Measurements from ENCODE around the gene CHP1.
A peak's percentile ranks its signal among the peaks of the same experiment; 100 is the strongest.

Gene CHP1

GRCh38 chr15:41205315-41205714 lies 25.8 kb upstream of the CHP1 start:
- DNase-seq (ENCODE audit: low read depth, low spot score): no peak
- TF ChIP-seq CTCF (IDR thresholded peaks at IDR 0.05; ENCODE audit: insufficient read depth, low read length, missing control alignments): no peak
- POLR2A ChIA-PET: no interaction called here
- CTCF ChIA-PET: interaction anchor here (1.2 to 1.3 kb wide), 2 partner anchors 25 to 310 kb away, joined by 3 to 4 read pairs; partner anchors contain the start of gene EXD1
- no peak overlapping the region for H3K4me3 ChIP-seq (ENCODE audit: low read depth, low read length)

- no peak for DNase-seq (ENCODE audit: low read depth, low spot score)
- H3K4me3 ChIP-seq (ENCODE audit: low read depth, low read length): no peak overlapping the region
- ChIA-PET CTCF (interaction anchor here (0.8 to 1.7 kb wide), 4 partner anchors 9 to 45 kb away, joined by 3 to 4 read pairs (median 3); no protein-coding TSS in a partner anchor), POLR2A (no interaction called here)
- TF ChIP-seq CTCF (IDR thresholded peaks at IDR 0.05; ENCODE audit: insufficient read depth, low read length, missing control alignments): no peak
Observed at GRCh38 chr15:41207687-41208448, 23.2 kb upstream of the CHP1 start.

GRCh38 chr15:41215708-41216107 lies 15.4 kb upstream of the CHP1 start:
- no peak for DNase-seq (ENCODE audit: low read depth, low spot score)
- no peak overlapping the region for H3K4me3 ChIP-seq (ENCODE audit: low read depth, low read length)
- ChIA-PET POLR2A (no interaction called here), CTCF (interaction anchor here (0.7 to 1.3 kb wide), 2 partner anchors 8 to 358 kb away, joined by 3 to 4 read pairs; no protein-coding TSS in a partner anchor)
- no peak for TF ChIP-seq CTCF (IDR thresholded peaks at IDR 0.05; ENCODE audit: insufficient read depth, low read length, missing control alignments)

- H3K4me3 ChIP-seq (ENCODE audit: low read depth, low read length): no peak overlapping the region
- DNase-seq (ENCODE audit: low read depth, low spot score): no peak
- TF ChIP-seq CTCF (IDR thresholded peaks at IDR 0.05; ENCODE audit: insufficient read depth, low read length, missing control alignments): no peak
- ChIA-PET CTCF (interaction anchor here (1.1 to 1.8 kb wide), 3 partner anchors 9 to 34 kb away, joined by 3 to 11 read pairs (median 5); partner anchors contain the start of genes CHP1 and EXD1), POLR2A (no interaction called here)
Observed at GRCh38 chr15:41218851-41219250, 12.2 kb upstream of the CHP1 start.

GRCh38 chr15:41219381-41219780 lies 11.7 kb upstream of the CHP1 start:
- TF ChIP-seq CTCF (IDR thresholded peaks at IDR 0.05; ENCODE audit: insufficient read depth, low read length, missing control alignments): no peak
- CTCF ChIA-PET: interaction anchor here (1.6 to 1.8 kb wide), 2 partner anchors 11 to 34 kb away, joined by 3 to 11 read pairs; partner anchors contain the start of genes CHP1 and EXD1
- POLR2A ChIA-PET: no interaction called here
- H3K4me3 ChIP-seq (ENCODE audit: low read depth, low read length): no peak overlapping the region
- no peak for DNase-seq (ENCODE audit: low read depth, low spot score)

- CTCF ChIA-PET: interaction anchor here (0.7 to 2.3 kb wide), 17 partner anchors 8 to 371 kb away, joined by 3 to 16 read pairs (median 4); partner anchors contain the start of gene VPS18
- peak overlapping the region; percentile 99 for H3K4me3 ChIP-seq (ENCODE audit: low read depth, low read length)
- TF ChIP-seq CTCF (IDR thresholded peaks at IDR 0.05; ENCODE audit: insufficient read depth, low read length, missing control alignments): no peak
- no peak for DNase-seq (ENCODE audit: low read depth, low spot score)
- POLR2A ChIA-PET: interaction anchor here (0.5 to 1.2 kb wide), 3 partner anchors 20 to 277 kb away, joined by 3 to 6 read pairs (median 3); partner anchors contain the start of gene CHAC1
Observed at GRCh38 chr15:41230345-41230649, 771 bp upstream of the CHP1 start.
